PC-3 (cell line): Measurements from ENCODE around the gene ITGAV.

Source experiments
- EZH2 ChIP-seq: fragments of 300-600 bp; sonication (generic); IDR thresholded peaks from one replicate; pipeline ENCODE4 v1.6.1; 2017; ENCODE audit warnings: antibody characterized with exemption, mild to moderate bottlenecking, low read length; ENCODE audit not compliant: unreplicated experiment
- EZH2phosphoT487 ChIP-seq: fragments of 300-600 bp; sonication (generic); IDR thresholded peaks from 2 replicates; pipeline ENCODE4 v1.6.1; 2018; ENCODE audit warnings: mild to moderate bottlenecking, antibody characterized with exemption, low read length, borderline replicate concordance
- TF ChIP-seq, protein P1 (sequence below): fragments of 300-600 bp; sonication (generic); conservative IDR thresholded peaks from 2 replicates; pipeline ENCODE4 v1.5.1; 2017; ENCODE audit warnings: antibody characterized with exemption, low read depth, mild to moderate bottlenecking, low read length

DNA sequence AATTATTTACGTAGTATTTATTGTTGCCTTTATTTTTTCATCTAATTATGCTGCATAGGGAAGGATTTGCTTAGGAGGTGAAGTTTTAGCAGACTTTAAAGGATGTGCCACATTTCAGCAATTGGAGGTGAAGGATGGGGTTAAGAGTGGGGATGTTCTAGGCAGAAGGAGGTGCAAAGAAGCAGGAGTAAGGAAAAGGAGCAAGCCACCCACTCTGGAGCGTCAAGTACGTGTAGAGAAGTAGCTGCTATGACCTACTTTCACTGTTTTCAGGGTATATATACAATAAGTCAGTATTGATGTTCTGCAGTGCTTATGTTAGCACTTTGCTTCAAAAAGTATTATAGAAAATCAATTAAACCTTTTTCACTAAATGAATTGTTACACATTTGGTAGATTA, 34.4 kb downstream of the ITGAV start:
- TF ChIP-seq, protein P1, sequence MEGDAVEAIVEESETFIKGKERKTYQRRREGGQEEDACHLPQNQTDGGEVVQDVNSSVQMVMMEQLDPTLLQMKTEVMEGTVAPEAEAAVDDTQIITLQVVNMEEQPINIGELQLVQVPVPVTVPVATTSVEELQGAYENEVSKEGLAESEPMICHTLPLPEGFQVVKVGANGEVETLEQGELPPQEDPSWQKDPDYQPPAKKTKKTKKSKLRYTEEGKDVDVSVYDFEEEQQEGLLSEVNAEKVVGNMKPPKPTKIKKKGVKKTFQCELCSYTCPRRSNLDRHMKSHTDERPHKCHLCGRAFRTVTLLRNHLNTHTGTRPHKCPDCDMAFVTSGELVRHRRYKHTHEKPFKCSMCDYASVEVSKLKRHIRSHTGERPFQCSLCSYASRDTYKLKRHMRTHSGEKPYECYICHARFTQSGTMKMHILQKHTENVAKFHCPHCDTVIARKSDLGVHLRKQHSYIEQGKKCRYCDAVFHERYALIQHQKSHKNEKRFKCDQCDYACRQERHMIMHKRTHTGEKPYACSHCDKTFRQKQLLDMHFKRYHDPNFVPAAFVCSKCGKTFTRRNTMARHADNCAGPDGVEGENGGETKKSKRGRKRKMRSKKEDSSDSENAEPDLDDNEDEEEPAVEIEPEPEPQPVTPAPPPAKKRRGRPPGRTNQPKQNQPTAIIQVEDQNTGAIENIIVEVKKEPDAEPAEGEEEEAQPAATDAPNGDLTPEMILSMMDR = no peak
- TF ChIP-seq EZH2 = no peak
- TF ChIP-seq EZH2phosphoT487 = no peak
